HG03103 (cell line): Measurements from ENCODE around the gene DAD1.
"Not testable (repeated sequence)": the region's sequence is repeated elsewhere in the genome, so short reads cannot be mapped to it uniquely, and the experiment has no call there.

Experiments
- ATAC-seq: cut with Tn5 transposase; IDR thresholded peaks from one replicate; pipeline ENCODE4 v1.9.1; 2021; ENCODE audit warnings: low read depth; ENCODE audit not compliant: unreplicated experiment

The DAD1 gene

GRCh38 chr14:22589096-22589839, at the start of gene DAD1:
DAD1 (minus strand) TSS chr14:22589224; CDS start chr14:22589157, 67 bp downstream.
- peak; percentile 92 for ATAC-seq

GRCh38 chr14:22635980-22636379, 47.0 kb upstream of the DAD1 start:
- ATAC-seq = not testable (repeated sequence)

GRCh38 chr14:22634233-22634900, 45.3 kb upstream of the DAD1 start:
- ATAC-seq = no peak

DNA sequence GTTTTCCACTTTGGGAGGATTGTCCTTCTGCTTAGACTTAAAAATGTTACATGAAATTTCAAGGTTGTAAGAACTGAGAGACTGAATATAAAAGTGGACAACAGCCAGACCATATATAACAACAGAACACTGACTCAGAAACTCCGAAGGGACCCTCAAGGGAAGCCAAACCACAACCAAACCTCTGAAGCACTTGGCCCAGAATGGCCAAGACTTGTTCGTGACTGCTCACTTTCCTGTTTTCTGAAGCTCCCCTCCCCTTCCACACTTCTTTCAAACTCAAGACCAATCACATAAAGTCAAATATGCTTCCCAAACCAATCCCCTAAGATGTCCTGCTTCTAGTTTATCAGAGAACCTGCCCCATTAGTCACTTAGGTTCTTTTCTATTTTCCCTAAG, 41.5 kb upstream of the DAD1 start:
- ATAC-seq = no peak

GRCh38 chr14:22630066-22630465, 41.0 kb upstream of the DAD1 start:
- no peak for ATAC-seq

DNA sequence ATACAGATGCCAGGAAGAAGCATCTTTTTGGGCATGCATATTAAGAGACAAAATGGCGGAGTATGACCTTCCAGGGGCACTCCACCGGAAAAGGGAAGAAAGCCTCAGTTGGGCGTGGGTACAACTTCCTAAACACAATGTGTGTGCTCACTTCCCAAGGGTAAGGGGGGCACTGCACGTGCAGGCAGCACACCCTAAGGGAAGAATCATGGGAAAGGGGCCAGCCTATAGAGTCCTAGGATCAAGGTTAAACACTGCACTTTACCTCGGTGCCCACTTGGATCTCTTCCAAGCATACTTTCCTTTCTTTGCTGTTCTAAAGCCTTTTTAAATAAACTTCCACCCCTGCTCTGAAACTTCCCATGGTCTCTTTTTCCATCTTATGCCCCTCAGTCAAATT, 40.3 kb upstream of the DAD1 start:
- ATAC-seq = no peak

- no peak for ATAC-seq
Observed at GRCh38 chr14:22627506-22628263, 38.7 kb upstream of the DAD1 start.

- no peak for ATAC-seq
Observed at GRCh38 chr14:22626590-22626989, 37.6 kb upstream of the DAD1 start.

- ATAC-seq = no peak
Observed at GRCh38 chr14:22623047-22623446, 34.0 kb upstream of the DAD1 start.

GRCh38 chr14:22622255-22622654, 33.2 kb upstream of the DAD1 start:
- ATAC-seq = no peak

GRCh38 chr14:22615765-22616164, 26.7 kb upstream of the DAD1 start:
- not testable (repeated sequence) for ATAC-seq

- ATAC-seq = no peak
Observed at GRCh38 chr14:22614240-22614799, 25.3 kb upstream of the DAD1 start.

- ATAC-seq = no peak
Observed at GRCh38 chr14:22613736-22614239, 24.8 kb upstream of the DAD1 start.

- ATAC-seq = no peak
Observed at GRCh38 chr14:22613106-22613695, 24.2 kb upstream of the DAD1 start.

GRCh38 chr14:22610931-22611330, 21.9 kb upstream of the DAD1 start:
- ATAC-seq = no peak

- no peak for ATAC-seq
Observed at GRCh38 chr14:22607291-22607690, 18.3 kb upstream of the DAD1 start.

DNA sequence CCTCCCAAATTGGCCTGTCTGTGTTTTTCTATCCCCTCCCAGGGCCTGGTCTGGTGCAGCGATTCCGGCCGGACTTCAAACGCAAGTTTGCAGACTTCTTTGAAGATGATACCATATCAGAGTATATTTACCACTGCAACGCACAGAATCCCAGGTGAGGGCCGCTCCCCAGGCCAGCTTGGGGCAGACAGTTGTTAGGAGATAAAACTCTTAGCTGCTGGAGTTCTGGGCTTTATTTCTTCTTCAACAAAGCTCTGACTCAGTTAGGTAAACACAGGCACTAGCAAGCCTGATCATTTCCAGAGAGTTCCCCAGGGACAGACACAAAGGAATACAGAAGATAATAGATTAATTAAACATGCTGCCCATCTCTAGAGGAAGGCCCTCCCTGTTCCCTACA, 17.4 kb upstream of the DAD1 start:
- no peak for ATAC-seq

- no peak for ATAC-seq
Observed at GRCh38 chr14:22602862-22603261, 13.8 kb upstream of the DAD1 start.

DNA sequence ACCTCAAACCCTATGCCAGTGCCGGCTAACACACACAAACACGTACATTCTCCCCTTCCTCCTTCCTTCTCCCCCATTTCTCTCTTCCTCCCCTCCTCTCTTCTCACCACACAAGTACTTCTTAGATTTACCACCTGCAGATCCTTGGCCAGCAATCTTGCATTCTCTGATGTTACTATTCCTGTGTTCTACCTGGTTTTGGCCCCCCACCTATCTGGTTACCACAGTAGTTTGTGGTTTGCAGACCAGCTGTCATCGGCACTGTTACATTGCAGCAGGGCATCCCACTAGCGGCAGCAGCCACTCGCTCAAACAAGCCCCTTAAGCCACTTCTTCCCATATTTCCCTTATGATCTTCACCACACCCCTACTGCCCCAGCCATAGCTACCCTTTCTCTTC, 13.0 kb upstream of the DAD1 start:
- no peak for ATAC-seq

DNA sequence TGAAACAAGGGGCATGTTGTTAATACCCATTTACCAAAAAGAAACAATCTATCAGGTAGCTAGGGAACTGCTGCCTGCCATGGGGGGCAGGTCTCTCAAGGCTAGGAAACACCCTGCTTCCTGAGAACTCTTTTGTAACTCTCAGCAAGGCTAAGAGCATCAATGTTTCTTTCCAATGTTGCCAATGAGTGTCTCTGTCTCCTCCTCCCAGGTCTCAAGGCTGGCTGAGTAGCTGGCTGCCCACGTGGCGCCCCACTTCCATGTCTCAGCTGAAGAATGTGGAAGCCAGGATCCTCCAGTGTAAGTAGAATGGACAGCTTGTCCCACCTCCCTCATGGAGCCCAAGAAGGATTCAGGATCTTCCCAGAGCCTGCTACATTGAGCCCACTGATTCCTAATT, 12.4 kb upstream of the DAD1 start:
- no peak for ATAC-seq

GRCh38 chr14:22600027-22600426, 11.0 kb upstream of the DAD1 start:
- no peak for ATAC-seq
